Activated naive CD8-positive, alpha-beta T cell treated with anti-CD3 and anti-CD28 coated beads, Interleukin-2, amount 50 U/mL, for 16 hours (primary cell): ENCODE data around the gene WASHC2A.
"Not testable (repeated sequence)": the region's sequence is repeated elsewhere in the genome, so short reads cannot be mapped to it uniquely, and the experiment has no call there.

Experiments
- DNase-seq: peaks from one replicate; pipeline ENCODE4 v3.0.0-alpha.2; 2020; ENCODE audit warnings: low read depth, low spot score

WASHC2A gene

DNA sequence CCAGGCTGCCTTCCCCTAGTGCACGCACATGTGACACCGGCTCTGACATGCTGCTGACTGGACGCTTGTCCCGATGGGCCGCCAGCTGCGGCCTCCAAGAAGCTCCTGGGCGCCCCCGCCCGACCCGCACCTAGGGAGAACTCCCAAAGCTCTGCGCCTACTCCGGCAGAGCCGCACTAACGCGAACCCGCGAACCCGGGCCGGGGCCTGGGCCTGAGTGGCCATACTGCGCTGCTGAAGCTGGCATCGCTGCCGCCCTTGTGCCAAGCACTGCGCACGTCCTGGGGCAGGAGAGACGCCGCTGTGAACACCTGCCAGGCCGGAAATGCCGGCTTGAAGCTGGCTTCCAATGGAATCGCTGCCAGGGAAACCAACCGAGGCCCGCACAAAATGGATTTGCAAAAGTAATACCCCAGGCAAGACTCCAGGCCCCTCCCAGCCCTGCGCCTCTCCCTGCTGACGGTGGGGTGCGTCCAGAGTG lies 85.1 kb downstream of the WASHC2A start:
- no peak for DNase-seq

DNA sequence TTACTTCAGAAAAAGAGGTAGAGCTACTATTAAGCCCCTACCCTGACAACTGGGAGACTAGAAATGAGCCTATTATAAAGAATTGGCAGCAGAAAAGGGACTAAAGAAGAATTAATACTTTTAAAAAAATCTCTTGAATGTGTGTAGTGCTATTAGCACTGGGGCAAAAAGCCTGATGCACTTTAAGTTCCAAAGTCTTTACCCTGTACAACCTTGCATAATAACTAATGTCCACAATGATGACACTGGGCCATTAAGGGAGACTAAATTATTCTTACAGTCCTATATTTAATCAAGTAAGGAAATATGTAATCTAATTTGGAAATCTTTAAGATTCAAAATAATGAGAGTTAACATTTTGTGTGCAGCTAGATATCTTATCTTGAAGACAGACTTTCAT lies 90.1 kb downstream of the WASHC2A start:
- DNase-seq = not testable (repeated sequence)

DNA sequence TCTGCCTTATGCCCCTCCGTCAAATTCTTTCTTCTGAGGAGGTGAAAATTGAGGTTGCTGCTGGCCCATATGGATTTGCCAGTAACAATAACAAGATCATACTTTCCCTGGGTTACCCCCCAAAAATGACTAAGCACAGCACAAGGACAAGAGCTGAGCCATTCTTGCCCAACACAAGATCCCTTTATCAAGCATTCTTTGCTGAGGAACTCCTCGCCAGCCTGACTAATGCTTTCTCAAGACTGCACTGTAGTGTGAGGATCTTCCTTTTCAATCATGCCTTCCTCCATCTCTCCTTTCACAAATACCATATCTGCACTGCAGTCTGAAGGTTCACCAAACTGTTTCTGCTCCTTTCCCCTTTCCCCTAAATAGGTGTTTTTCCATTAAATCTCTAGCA lies 92.1 kb downstream of the WASHC2A start:
- DNase-seq = not testable (repeated sequence)

DNA sequence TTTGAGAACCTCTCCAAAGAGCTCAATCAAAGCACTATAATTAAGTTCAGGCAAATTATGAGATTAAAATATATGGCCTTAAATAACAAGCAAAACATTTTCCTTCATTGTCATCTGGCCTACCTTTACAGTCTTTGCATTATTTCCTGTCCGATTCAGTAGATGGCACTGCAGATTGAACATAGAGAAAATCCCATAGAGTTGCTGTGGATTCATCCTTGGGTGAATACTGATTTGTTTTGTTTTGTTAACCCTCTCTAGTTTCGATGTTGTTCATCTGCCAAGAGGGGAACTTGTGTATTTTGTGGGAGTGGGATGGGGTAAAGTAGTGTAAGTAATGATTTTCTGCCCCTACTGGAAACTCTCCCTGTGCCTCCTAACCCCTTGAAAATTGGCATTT lies 97.3 kb downstream of the WASHC2A start:
- not testable (repeated sequence) for DNase-seq

DNA sequence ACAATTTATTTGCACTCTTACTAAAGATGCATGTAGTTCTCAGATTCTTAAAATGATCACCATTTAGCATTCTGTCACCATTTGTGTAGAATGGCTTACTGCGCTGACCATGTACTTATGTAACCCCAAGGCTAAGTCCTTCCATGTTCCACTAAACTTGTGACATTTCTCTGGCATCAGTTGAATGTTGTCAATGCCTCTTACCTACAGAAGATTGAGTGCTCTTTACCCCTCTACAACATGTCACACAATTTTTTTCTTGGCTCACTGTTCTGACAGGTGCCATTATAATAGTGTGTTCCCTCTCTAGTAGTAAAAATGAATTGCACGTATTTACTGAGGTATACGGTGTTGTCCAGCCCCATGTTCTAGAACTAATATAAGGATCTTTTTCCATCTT lies 100.1 kb downstream of the WASHC2A start:
- not testable (repeated sequence) for DNase-seq

DNA sequence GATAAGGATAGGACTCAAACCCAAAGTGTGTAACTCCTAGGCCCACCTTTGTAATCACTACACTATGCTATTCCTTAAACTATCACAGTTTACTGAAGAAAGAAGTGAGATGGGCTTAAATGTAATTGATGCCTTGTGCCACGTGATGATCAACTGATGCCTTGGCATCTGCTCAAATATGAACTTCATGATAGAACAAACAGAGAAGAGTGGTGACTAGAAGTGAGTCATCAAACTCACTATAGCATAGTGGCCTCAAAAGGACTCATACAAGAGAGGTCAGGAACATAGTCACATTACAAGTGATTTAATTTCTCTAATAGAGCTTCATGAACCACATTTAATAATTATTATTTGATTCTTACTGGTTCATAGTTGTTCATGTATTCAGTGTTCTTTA lies 101.8 kb downstream of the WASHC2A start:
- DNase-seq = not testable (repeated sequence)

DNA sequence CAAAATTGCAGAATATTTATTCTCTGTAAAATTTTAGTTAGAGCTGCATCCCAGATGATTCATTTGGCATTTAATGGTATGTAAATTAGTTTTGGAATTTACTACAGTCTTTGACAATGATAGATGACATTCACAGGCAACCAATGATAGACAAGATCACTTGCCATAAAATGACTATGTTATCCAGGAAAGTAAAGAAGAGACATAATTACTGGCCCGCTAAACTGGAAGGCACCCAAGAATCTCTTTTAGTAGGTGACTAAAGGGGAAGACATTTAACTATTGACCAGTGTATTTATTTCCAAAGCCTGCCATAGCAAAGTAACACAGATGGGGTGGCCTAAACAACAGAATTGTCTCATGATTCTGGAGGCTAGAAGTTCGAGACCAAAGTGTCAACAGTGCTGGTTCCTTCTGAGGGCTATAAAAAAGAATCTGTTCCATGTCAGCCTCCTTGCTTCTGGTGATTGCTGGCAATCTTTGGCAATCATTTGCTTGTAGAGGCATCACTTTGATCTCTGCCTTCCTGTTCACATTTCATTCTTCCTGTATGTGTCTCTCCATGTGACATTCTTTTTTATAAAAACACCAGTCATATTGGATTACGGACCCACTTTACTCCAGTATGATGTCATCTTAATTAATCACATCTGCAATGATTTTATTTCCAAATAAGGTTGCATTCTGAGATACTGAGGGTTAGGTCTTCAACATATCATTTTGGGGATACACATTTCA lies 107.2 kb downstream of the WASHC2A start:
- DNase-seq = not testable (repeated sequence)
